NK-92 treated with Interleukin-12 subunit alpha and Interleukin-12 subunit beta, amount 100 ng/mL, for 24 hours (cell line): ENCODE data around the gene GMEB2.

ENCODE experiments used
- DNase-seq: peaks from one replicate; lab custom pipeline; 2025; lab: John Stamatoyannopoulos, UW

The GMEB2 gene

DNA sequence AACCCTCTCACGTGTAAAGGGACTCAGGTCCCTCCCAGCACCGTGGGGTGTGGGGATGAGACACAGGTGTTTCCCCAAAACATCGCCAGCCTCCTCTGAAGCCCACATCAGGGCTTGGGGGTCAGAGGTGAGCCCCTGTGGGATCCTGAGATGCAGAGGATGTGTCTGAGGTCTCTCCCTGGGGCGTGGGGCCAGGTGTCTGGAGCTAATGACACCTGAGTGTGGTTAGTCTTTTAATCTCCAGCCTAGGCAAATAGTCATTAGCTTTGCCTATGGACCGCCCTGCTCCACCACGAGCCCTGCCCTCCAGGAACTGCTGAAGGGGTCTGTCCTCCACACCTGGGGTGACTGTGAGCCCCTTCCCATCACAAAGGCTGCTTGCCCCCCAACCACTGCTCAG is 81.1 kb downstream of the GMEB2 start:
- DNase-seq: no peak

DNA sequence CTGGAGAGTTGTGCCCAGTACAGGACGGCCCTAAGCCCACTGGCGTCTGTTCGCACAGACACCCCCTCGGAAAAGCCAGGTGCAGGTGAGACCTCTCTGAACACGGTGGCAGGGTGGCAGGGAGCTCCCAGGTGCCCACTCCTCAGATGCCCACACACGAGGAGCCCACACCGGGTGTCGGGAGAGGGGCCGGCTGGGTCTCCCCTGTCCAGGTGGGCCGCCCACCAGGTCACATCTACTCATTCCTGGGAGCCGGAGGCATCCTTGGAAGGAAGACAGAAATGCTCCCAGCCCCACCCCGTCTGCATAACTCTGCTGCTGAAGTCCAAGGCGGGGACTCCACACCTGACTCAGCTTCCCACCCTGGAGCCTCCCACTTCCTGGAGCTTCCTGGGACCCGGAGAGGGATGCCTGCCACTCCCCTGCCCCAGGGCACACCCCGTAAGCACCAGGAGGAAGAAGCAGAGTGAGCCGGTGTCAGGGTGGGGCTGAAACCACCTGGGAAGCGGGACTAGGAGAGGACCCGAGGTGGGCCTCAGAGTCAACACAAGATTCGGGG is 81.9 kb downstream of the GMEB2 start:
- DNase-seq: no peak

DNA sequence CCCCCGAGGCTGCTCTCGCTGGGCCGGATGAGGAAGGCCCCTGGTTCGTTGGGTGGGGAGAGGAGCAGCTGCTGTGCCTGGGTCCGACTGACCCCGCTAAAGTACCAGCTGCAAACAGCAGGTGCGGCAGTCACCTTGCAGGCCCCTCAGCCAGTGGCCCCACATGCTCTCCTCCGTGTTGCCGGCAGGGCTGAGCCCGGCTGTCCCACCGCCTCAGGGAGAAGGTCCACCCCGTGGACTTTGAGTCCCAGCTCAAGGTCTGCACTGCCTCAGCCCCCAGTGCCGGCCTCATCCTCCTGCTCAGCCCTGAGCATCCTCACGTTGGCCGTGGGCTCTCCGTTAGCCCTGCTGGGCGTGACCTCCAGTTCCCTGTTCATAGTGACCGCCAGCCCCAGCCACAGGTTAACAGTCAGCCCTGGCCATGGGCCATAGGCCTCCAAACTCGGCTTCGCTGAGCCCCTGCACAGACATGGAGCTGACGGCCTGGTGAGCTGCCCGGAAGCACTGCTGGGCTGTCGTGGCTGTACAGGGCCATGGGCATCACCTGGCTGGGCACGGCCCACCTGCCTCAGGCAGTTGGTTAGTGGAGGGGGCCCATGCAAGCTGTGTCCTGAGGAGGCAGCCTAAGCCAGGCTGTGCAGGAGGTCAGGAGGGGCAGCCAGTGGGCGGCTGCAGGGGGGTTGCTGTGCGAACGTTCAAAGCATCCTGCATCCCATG is 82.5 kb downstream of the GMEB2 start:
- DNase-seq: no peak

DNA sequence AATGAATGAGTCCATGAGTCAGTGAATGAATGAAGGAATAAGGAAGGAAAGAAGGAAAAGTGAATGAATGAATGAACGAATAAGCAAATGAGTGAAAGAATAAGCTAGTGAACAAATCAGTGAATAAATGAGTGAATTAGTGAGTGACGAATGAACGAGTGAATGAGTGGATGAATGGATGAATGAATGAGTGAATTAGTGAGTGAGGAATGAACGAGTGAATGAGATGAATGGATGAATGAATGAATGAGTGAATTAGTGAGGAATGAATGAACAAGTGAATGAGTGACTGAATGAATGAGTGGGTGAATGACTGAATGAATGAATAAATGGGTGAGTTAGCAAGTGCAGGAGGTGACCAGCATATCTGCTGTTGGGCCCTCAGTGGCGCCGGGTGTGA is 83.2 kb downstream of the GMEB2 start:
- no peak for DNase-seq

DNA sequence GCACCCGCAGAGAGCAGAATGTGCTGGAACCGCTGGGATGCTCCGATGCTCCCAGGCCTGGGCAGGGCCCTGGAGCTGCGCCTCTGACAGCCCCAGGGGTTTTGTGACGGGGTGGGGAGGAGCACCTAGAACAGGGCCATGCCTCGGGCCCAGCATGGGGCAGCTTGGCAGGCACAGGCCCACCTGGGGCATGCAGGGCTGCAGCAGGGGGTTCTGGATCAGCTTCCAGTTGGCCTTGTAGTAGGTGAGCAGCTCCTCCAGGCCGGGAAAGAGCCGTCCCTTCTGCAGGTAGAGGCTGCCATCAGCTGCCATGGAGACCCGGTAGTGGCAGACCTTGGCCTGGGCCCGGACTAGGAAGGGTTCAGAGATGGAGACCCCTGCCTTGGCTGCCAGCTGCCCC is 83.8 kb downstream of the GMEB2 start:
- no peak for DNase-seq

DNA sequence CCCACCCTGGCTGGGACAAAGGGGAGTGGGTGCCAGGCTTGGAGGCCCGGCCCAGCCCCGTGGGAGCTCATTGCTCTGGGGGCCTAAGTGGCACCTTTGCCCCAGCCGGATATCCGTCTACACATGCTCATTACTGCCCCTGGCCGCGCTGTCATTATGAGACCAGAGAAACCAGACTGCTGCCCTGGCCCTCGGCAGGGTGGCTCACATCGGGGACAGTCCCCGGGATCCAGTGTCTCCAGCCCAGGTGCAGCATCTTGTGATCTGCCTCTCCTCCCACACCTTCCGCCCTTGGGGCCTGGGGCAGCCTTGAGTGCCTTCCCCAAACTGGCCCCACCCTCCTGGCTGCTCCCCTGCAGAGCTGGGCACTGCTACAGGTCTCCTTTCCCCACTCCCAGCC is 84.2 kb downstream of the GMEB2 start:
- DNase-seq: no peak

DNA sequence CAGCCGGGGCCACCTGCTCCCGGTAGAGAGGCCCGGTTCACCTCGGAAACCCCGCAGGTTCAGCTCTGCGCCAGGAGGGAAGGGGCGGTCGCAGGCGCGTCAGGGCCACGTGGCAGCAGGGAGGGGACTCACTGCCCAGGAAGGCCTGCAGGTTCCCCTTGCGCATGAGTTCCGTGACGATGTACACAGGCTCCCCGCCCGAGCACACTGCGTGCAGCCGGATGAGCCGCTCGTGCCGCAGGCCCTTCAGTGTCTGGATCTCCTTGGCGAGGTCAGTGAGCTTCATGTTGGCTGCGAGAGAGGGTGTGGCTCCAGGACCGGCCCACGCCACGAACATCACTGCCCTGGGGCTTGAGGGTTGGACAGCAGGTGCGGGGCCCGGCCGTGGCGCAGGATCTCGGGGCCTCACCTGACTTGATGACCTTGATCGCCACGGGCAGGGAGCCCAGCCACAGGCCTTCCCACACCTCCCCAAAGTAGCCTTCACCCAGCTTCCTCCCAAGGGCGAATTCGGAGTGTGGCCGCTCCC is 84.8 kb downstream of the GMEB2 start:
- DNase-seq: no peak

DNA sequence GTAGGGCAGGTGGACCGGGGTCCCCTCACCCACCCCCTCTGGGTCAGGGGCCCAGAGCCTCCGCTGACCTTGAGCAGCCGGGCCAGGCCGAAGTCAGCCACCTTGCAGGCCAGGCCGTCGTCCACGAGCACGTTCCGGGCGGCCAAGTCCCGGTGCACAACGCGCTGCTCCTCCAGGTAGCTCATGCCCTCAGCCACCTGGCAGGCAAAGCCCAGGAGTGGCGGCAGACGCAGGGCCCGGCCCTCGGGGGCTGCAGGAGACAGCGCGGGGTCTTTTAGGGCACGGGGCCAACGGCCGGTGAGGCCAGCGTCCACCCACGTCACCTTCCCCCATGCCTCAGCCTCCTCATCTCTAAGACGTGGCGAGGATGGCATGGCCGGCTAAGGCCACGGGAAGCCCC is 85.5 kb downstream of the GMEB2 start:
- DNase-seq: no peak

DNA sequence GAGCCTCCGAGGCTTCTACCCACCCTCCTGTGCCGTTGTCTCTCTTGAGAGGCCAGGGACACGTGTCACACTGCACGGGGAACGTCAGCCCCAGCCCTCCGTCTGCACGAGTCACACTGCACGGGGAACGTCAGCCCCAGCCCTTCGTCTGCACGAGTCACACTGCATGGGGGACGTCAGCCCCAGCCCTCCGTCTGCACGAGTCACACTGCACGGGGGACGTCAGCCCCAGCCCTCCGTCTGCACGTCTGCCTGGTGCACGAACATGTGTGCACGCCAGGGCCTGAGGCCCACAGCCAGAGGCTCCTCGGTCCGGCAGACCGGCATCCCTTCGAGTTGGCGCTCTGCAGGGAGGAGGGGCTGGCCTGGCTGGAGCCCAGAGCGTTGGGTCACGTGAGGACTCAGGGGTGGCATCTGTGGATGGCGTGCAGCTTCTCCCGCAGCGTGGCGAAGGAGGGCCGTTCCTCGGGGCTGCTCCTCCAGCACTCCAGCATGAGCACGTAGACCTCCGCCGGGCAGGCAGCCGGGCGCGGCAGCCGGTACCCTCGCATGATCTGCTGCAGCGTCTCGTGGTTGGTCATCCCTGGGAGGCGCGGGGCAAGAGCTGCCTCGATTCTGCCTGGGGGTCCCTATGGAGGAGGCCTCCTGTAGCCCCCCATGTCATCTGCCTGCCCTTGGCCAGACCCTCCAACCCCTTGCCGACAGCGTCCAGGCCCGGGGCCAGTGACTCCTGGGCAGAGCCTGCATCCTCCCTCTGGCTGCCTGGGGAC is 86.3 kb downstream of the GMEB2 start:
- no peak for DNase-seq

DNA sequence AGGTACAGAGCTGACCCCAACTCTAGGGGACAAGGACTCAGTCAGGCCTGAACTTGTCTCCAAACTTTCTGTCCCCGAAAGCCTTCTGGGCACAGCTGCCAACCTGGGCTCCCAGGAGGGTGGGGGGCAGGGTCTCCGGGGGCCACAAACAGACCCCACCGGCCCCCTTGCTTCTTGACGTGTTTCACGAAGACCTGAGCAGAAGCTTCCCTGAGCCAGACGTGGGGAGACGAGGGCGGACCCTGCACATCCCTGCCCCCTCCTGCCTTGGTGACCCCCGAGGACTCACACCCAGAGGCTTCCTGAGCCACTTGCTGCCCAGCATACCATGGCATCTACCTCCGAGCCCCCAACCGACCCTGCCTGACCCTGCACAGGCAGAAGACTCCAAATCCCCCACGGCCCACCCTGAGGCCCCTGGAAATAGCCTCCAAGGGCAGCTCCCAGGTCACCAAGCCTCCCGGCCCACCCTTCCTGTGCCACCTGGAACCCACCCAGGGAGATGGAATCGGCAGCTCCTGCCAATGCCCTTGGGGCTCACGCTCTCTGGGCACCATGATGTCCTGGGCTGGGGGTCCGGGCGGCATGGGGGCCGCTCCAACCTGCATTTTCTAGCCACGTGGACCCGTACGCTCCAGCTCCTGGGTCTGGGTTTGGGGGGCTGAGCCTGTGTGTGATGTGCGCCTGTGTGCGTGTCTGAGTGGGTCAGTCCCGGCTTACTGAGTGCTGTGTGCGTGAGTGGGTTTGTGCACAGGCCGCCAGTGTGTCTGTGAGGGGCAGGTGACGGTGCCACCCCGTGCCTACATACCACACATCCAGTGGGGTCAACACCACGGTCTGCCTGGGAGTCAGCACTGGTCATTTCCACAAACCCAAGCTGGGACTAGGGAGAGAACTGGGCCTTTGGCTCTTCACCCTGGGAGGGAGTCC is 87.2 kb downstream of the GMEB2 start:
- DNase-seq: no peak

DNA sequence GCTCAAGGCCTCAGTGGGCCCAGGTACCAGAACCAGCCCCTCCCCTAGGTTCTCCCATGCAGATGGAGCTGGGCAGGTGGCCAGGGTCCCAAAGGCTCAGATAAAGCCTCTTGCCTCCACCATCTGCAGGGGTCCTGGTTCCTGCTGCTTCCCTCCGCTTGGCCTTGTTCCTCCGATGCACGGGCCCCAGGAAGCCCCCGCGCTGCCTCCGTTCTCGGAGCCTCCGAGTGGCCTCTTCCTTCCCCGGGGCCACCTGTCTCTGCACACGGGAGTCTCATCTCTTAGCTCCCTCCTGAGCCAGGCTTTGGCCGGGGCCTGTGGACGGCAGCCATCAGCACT is 87.8 kb downstream of the GMEB2 start:
- no peak for DNase-seq

DNA sequence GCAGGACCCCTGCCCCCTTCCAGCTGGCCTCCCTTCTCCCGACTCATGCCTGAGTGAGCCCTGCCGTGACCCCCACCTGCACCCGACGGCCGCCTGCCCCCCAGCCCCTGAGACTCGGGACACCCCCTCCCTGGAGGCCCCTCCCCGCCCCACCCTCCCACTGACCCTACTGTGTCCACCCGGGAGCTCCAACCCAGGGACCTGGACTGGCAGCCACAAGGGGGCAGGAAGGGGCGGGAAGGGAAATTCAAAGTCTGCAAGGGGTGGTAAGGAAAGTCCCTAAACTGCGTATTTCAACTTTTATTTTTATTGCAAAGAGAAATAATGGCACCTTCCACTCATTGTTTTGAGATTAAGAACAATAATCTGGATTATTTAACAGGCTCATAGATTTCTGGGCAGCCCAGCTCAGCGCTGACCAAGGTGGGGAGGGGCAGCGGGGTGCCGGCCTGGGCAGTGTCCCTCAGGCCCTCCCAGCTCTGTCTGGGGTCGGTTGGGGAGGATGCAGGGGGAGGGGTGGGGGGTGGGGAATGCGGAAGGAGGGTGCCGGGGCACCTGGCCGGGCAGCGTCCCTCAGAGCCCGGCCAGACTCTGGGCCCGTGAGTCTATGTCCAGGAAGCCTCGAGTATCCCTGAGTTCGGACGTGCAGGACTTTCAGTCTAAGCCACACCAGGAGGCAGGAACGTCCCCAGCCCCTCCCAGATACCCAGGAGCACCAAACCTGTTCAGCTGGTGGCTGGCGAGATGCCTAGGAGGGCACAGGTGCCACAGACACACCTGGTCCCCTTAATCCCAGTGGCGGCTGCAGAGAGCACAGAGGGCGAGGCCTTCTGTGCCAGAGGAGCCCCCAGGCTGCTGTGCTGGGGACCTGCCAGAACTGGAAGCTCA is 88.5 kb downstream of the GMEB2 start:
- DNase-seq: no peak
